HG02610 (cell line): ENCODE measurements around the gene RYR3.

Source experiments
- ATAC-seq: cut with Tn5 transposase; IDR thresholded peaks from one replicate; pipeline ENCODE4 v1.9.1; 2021; ENCODE audit warnings: mild to moderate bottlenecking, moderate library complexity; ENCODE audit not compliant: unreplicated experiment

Gene RYR3

DNA sequence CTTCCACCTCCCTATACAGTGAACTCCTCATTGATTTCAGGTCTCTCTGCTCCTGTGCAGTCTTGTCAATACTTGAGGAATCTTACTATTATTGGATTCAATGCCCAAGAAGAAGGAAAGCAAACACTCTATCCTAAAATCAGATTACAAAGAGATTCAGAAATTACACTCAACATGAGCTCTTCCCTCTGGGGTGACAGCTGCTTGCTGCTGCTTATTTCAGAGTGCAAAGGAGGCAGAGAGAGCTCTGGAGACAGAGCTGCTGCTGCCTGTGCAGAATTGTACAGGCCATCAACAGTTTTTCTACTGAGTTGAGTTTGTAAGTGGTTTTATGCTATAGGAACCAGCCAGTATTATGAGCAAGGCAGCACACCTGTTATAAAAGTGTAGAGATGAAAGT is 7.1 kb downstream of the RYR3 start:
- no peak for ATAC-seq

DNA sequence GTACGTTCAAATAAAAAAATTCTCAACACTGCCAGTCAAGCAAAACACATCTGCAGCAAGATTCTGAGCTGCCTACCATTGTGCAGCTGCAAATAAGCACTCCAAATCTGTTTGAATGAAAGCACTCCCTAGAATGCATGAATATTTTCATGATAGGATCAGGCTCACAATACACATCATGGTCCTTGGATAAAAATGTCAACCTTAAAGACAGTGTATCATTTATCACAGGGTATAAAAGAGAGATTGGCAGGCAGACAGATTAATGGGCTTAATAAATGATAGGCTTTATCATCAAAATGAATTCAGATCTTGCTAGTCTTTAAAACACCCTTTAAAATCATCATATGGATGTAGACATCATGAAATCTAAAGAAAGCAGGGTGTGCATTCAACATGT is 9.2 kb downstream of the RYR3 start:
- no peak for ATAC-seq

DNA sequence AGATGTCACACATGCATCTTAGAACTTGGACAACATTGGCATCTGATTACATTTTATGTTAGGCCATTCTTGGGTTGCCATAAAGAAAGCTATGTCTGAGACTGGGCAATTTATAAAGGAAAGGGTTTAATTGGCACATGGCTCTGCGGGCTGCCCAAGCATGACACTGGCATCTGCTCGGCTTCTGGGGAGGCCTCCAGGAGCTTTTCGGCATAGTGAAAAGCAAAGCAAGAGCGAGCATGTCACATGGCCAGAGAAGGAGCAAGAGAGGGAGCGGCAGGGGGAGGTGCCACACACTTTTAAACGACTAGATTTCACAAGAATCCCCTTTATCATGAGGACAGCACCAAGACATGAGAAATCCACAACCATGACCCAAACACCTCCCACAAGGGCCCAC is 11.3 kb downstream of the RYR3 start:
- no peak for ATAC-seq

DNA sequence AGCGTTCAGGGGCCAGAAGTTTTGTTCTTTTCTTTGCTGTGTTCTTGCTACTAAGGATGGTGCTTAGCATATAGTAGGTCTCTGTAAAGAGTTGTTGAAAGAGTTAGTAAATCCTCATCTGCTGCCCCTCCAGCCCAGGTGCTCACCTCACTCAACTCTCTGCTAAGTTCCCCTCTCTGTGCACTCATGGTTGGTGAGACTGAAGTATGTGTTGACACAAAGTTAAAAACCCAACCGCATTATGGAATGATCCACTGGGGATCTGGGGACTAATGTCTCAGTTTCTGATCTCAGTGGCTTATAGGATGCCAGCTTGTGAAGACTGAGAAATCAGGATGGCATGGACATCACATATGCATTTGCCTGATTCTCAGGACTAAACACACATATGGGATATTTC is 13.8 kb downstream of the RYR3 start:
- no peak for ATAC-seq

DNA sequence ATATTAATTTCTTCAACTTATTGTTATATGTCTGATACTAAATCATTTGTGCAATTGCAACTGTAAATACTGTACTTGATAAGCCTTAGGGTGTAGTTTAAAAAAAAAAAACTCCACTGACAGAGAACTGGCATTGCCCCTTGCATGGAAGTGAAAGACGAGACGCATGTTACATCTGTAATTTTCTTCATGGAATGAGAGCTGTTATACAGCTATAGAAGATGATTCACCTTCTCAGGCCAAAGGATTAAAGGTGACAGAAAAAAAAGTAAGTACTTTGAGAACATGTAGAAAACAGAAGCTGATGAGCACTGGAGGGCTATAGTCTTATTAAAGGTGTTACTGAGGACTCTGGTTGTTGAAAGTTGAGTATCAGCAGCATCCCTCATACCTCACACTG is 16.1 kb downstream of the RYR3 start:
- ATAC-seq, result no peak

DNA sequence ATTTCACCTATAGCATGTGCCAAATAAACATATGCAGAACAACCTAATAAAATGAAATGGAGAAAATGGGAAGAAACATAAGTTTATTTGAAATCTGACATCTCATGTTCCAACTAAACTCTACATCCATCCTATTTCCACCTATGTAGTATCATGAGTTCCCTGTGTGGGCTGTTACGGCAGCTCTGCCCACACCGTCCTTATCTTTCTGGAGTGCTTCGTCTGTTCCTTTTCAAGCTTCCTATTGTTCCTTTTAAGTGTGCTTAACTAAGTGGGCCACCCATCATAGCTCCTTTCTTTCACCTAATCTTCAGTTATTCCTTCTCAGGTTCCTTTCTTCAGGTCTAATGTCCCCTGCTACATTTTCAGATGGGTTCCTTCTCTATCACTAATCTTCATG is 17.3 kb downstream of the RYR3 start:
- ATAC-seq, result no peak

DNA sequence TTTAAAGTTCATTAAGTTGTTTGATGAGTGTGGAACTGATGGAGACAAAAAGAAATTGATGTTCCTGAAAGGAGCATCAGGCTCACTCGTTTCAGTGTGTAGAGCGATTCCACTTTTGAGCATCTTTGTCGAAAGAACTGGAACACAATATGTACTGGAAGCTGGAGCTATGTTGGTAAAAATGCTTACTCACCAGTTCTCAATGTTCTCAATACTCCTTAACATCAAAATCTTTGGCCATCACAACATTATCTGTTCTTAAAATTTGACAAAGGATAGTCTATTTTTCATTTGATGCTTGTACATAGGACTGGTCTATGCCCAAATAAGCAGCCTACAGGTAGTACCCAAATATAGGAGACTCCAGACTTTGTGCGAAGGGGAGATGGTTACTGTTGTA is 18.7 kb downstream of the RYR3 start:
- no peak for ATAC-seq

DNA sequence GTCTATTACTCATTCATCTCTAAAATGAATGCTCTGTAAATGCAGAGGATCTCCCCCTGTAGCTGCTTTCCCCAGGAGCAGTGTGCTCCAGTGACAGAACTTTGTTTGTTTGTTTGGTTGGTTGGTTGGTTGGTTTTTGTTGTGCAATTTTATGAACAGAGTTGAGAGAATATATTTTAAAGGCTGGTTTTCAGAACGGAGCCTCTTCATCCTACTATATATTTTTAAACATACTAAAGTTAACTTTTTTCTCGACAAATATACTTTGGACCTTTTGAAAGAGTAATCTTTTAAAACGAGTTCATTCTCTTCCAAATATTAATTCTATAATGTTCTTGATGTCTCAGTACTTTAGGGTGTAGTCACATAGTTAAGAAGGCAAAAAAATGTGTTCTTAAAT is 20.2 kb downstream of the RYR3 start:
- no peak for ATAC-seq

DNA sequence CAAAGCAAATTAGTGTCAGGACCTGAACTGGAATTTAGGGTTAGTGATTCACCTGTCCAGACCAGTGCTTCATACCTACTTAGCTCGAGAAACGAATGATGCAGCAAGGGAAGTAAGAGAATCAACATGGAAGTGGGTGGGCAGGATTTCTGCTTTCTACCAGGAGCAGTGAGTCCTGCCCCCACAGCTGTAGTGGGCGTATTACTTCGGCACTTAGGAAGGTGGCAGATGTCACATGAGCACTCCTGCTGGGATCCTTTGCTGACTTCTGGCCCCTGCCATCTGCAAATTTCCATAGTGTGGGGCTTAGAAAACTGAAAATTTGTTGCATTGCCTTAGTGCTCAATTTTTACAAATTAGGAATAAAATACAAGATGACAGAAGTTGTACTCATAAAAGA is 31.2 kb downstream of the RYR3 start:
- no peak for ATAC-seq

DNA sequence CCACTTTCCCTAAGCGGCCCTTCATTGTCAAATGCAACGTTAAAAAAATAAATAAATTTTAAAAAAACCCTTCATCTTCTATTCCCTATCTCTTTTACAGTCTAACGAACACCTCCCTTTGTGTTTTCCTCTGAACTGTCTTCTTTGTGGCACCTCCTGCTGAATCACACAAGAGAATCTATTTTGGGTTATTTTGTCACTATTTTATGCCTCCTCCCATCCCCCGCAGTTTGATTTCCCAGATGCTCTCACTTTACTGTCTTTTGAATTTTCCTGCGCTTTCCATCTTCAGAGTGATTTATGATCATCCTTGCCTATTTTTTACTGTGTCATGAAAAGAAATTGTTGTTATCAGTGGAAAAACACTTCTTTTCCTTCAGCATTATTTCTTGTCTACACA is 32.5 kb downstream of the RYR3 start:
- ATAC-seq, result no peak

DNA sequence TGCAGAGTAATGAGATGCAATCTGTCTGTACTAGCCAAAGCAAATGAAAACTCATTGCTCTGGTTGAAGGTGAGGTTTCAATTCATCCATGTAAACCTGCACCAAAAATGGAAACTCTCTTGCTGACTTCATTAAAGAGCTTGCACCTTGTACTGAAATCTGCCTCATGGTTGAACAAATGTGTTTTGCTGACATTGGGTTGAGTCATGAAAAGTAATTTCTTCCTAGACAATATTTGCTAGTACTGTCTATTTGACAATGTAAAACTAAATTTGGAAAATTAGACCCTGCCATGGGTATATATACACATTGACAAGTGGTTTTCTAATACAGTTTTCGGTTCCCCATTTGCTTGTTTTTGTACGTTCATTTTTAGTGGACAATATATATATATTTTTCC is 33.3 kb downstream of the RYR3 start:
- no peak for ATAC-seq

DNA sequence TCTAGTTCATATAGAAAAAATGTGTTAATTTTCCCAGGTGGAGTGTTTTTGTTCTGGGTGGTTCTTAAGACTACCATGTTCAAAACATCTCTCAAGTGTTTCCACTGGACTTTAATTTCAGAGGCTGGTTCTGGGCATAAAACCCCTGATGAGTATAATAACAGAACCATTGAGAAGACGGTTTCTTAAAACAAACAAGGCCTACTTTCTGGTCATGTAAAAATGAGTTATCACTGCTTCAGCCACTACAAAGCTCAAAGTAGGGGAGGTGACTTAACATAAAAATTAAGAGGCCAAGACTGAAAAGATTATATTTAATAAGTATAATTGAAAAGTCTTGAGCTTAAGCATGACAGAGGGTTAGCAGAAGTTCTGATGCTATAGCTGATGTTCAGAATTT is 33.8 kb downstream of the RYR3 start:
- ATAC-seq, result no peak

DNA sequence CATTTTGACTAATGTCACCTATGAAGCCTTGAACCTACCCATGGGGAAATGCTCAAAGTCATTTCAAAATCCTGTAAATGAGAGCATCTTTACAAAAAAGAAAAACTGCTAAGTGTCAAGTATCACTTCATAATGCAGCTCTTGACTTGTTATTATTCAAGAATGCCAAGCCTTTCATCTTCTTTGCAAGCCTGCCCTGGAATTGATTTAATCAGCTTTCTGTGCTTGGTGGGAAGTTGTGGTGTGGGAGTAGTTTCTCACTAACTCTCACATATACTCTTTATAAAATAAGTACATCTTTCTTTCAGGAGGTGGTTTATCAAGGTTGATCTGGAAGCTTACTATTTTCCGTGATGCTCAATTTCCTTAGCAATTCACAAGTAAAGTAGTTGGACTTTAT is 43.6 kb downstream of the RYR3 start:
- ATAC-seq, result no peak

DNA sequence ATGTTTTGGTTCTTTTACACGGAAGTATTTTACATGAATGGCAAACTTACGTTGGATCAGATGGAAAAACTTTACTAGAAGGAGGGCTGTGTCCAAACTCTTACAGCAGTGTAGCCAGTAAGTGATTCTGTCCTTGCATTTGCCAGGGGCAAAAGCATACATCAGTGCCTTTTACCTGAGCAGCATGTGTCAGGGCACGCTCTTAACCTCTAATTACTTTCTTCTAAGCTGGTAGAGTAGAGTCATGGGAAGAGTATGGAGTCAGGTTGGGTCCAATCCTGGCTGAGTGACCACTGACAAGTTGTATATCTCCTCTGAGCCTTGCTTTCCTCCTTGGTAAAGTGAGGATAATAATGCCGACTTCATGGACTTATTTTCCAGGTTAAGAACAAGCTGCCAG is 47.1 kb downstream of the RYR3 start:
- no peak for ATAC-seq

DNA sequence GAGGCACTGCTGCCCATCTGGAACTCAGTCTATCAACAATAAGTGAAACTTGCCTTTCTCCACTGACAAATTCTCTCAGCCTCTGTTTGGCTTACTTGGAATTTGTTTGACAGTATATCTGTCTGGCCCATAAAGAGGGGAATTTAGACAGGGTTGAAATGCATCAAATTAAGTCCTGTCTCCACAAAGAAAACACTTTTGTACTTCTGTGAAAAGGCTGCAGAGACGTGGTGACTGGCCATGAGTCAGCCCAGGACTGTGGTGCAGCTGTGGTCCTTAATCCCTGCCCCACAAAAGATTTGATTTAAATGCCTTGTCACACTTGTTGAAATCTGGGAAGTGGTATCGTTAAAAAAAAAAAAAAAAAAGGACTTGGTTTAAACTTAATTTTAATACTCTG is 47.5 kb downstream of the RYR3 start:
- no peak for ATAC-seq

DNA sequence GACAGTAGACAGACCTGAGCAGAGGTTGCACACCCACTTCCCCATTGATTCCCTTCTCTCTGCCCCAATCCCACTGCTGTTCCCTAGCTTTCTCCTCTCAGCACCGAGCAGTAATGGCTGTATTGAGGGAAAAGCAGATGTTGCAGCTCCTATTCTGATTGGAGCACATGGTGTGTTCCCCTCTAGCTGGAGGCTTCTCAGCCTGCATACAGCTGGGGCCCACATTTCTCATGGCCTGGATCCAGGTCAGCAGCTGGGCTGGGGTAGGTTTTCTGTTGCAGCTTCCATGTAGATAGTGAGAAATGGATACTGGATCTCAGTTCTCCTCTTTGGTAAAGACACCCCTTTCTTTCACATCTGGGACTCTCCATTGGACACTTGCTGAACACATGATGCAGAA is 50.1 kb downstream of the RYR3 start:
- ATAC-seq, result no peak

DNA sequence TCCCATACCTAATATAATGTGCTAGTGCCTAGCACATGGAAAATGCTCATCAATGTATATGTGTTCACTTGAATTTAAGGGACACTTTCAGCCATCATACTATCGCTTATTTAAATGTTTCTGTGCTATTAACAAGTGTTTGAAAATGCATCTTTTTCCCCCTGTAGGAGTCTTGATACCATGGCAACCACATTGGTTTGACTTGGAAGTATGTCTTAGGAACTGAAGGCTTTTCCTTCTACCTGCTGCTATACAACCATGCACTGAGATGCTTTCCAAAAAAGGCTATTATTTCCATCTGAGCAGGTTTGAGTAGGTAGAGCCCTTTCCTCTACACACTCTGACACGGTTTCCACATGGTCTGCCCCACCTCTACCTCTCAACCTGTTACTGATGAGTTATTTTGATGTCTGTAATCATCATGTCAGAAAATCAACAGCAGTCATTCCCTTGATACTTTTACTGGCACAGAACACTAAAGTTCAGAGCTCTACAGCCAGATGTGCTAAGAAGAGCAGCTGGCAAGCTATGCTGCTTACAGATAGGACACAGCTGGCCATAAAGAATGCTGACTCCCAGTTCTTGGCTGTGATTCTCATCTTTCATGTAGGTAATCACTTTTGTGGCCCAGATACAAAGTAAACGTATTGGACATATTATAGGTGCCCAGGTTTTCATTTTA is 59.3 kb downstream of the RYR3 start:
- no peak for ATAC-seq

DNA sequence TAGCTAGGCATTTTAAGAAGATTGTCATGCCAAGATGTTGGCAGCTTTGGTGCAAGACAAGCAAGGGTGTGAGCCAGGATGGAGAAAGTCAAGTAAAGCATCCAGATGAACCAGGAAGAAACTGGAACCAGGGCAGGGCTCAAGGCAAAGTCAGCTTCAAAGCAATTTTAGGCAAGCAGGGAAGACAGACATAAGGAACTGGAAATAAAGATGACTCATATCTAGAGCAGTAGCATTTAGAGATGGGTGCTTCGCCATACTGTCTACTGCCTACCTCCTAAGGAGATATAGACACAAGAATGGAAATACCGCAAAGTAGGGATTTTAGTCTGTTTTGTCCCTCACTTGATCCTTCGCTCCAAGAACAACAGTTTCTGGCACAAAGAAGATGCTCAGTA is 59.9 kb downstream of the RYR3 start:
- no peak for ATAC-seq

DNA sequence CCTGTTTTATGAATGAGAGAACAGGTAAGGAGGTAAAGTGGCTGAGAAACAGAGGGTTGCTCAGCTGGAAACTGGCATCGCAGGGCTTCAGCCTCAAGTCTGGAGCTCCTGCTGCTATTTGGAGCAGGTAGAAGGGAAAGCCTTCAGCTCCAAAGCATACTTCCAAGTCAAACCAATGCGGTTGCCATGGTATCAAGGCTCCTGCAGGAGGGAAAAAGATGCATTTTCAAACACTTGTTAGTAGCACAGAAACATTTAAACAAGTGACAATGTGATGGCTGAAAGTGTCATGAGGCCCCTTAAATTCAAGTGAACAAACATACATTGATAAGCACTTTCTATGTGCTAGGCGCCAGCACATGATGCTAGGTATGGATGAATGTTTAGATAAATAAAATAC is 60.4 kb downstream of the RYR3 start:
- no peak for ATAC-seq

DNA sequence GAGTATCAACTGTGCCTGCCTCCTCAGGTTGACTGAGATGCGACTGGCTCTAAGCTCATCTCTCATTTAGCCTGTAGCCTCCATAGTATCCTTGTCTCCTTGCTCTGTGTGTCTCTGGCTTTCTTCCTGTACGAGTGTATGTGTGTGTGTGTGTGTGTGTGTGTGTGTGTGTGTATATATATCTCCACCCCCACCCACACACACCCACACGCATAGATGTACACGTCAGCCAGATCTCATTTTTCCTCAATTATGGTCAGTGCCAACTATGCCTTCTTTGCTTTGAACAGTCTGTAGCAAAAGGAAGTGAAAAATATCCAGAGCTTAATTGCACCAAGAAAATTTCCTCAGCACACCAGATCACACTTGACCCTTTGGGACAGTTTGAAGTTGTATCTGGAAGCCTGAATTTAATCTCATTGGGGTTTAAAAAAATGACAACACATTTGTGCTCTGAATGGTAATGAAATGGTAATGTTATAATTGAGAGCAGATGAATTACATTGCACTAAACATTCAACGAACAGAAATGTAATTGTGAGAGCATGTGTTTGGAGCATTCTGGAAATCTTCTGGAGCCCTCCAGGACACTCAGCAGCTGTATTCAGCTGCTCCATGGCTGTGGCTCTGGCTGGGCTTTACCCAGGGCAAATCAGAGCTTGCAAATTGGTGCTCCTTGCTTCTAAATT is 63.6 kb downstream of the RYR3 start:
- ATAC-seq, result no peak

DNA sequence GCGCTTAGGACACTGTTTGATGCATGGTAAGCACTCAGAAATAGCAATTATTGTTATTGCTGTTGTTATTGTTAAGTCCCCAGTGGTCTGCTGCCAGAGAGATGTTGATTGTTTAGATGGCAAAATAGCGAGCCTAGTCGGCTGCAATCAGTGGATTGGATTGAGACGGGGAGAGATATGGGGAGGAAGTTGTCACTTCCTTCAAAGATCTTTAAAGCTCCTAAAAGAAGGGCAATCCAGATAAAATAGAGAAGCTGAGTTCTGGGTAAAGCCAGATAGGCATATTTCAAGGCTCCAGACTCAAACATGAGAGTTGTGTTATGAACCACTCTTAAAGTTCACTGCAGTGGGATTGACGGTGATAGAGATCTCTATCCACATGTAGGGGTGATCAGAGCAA is 64.5 kb downstream of the RYR3 start:
- ATAC-seq, result no peak

DNA sequence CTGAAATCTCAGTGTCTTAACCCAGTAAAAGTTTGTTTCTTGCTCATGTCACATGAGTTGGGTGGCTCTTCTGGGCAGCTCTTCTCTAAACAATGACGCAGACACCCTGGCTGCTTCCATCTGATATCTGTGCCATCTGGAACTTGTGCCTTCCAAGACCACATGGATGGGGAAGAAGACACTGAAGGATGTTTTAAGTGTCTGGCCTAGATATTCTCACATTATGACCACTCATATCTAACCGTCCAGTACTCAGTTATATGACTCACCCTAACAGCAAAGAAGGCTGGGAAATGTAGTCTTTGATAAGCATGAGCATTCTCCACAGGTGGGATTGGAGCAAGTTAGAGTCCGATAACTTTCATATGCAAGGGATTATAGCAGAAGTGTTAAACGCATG is 66.4 kb downstream of the RYR3 start:
- ATAC-seq, result no peak

DNA sequence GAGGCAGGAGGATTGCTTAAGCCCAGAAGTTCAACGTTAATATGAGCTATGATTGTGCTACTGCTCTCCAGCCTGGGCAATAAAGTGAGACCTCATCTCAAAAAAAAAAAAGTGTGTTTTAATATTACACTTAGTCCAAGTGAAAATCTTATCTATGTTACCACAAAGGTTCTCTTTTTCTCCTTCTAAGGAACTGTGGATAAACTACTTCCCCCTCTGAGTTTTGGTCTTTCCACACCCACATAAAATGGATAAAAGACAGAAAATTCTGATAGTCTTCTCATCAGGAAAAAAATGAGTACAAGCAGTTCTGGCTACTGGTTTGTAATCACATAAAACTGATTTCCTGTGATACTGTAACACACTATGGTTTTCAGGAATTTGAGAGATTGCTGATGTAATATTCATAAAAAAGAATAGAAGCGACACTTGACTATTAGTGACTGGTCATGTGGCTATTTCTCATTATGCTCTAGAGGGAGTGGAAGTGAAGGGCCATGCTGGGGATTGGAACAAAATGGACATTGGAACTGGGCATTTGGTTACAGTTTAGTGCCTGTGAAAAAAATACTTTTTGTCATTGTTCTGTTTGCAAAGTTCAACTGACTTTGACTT is 68.2 kb downstream of the RYR3 start:
- no peak for ATAC-seq
